GM19239 (cell line): ENCODE results near the gene SLC25A25.
A peak's percentile ranks its signal among the peaks of the same experiment; 100 is the strongest.
"Not testable (repeated sequence)": the region's sequence is repeated elsewhere in the genome, so short reads cannot be mapped to it uniquely, and the experiment has no call there.

Experiments
- DNase-seq: peaks from one replicate; pipeline ENCODE4 v3.0.0; 2011; ENCODE audit warnings: low spot score; ENCODE audit not compliant: insufficient read length
- FAIRE-seq: peaks from 2 replicates; lab custom pipeline; 2011; peaks lifted over from hg19 to GRCh38; lab: Jason Lieb, UNC

SLC25A25 gene

DNA sequence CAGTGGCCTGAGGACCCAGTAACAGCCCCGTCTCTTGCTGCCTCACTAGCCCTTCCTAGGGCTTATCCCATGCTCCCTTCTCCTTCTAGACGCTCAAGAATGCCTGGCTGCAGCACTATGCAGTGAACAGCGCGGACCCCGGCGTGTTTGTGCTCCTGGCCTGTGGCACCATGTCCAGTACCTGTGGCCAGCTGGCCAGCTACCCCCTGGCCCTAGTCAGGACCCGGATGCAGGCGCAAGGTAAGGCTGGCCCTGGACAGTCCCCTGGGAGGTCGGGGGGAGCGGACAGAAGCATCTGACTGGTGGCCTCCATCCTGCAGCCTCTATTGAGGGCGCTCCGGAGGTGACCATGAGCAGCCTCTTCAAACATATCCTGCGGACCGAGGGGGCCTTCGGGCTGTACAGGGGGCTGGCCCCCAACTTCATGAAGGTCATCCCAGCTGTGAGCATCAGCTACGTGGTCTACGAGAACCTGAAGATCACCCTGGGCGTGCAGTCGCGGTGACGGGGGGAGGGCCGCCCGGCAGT, 39.0 kb downstream of the SLC25A25 start:
- DNase-seq (no peak), FAIRE-seq (no peak)

DNA sequence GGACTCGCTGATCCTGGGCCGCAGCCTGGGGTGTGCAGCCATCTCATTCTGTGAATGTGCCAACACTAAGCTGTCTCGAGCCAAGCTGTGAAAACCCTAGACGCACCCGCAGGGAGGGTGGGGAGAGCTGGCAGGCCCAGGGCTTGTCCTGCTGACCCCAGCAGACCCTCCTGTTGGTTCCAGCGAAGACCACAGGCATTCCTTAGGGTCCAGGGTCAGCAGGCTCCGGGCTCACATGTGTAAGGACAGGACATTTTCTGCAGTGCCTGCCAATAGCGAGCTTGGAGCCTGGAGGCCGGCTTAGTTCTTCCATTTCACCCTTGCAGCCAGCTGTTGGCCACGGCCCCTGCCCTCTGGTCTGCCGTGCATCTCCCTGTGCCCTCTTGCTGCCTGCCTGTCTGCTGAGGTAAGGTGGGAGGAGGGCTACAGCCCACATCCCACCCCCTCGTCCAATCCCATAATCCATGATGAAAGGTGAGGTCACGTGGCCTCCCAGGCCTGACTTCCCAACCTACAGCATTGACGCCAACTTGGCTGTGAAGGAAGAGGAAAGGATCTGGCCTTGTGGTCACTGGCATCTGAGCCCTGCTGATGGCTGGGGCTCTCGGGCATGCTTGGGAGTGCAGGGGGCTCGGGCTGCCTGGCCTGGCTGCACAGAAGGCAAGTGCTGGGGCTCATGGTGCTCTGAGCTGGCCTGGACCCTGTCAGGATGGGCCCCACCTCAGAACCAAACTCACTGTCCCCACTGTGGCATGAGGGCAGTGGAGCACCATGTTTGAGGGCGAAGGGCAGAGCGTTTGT, 39.6 kb downstream of the SLC25A25 start:
- DNase-seq (no peak), FAIRE-seq (no peak)

DNA sequence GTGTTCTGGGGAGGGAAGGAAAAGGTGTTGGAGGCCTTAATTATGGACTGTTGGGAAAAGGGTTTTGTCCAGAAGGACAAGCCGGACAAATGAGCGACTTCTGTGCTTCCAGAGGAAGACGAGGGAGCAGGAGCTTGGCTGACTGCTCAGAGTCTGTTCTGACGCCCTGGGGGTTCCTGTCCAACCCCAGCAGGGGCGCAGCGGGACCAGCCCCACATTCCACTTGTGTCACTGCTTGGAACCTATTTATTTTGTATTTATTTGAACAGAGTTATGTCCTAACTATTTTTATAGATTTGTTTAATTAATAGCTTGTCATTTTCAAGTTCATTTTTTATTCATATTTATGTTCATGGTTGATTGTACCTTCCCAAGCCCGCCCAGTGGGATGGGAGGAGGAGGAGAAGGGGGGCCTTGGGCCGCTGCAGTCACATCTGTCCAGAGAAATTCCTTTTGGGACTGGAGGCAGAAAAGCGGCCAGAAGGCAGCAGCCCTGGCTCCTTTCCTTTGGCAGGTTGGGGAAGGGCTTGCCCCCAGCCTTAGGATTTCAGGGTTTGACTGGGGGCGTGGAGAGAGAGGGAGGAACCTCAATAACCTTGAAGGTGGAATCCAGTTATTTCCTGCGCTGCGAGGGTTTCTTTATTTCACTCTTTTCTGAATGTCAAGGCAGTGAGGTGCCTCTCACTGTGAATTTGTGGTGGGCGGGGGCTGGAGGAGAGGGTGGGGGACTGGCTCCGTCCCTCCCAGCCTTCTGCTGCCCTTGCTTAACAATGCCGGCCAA, 40.4 kb downstream of the SLC25A25 start:
- FAIRE-seq, result no peak
- DNase-seq, result no peak

DNA sequence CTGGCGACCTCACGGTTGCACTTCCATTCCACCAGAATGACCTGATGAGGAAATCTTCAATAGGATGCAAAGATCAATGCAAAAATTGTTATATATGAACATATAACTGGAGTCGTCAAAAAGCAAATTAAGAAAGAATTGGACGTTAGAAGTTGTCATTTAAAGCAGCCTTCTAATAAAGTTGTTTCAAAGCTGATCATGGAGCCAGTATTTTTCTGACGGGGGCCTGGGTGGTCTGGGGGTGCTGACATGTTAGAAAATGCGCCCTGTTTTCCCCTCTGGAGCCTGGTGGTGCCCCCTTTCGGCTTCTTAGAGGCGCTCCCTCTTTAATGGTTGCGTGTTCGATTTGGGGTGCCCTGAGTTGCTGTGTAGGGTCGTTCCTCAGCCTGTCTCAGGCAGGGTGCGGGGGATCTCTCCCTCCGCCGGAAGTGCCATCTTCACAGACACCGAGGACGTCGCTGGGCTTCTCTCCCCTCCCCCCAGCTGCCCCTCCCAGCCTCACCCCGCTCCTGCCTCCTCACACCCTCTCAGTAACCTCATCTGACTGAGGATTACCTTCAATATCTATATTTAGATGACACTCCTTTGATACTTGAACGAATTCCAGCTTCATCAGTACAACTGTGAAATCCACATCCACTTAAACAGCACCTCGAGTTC, 41.1 kb downstream of the SLC25A25 start:
- DNase-seq (no peak), FAIRE-seq (no peak)

DNA sequence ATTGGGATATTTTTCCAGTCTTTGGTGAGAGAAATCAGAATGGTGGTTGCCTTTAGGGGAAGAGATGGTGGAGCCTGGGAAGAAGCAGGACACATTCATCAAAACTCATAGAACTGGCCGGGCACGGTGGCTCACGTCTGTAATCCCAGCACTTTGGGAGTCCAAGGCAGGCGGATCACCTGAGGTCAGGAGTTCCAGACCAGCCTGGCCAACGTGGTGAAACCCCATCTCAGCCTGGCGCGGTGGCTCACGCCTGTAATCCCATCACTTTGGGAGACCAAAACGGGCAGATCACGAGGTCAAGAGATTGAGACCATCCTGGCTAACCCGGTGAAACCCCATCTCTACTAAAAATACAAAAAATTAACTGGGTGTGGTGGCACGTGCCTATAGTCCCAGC, 43.7 kb downstream of the SLC25A25 start:
- not testable (repeated sequence) for DNase-seq, FAIRE-seq

DNA sequence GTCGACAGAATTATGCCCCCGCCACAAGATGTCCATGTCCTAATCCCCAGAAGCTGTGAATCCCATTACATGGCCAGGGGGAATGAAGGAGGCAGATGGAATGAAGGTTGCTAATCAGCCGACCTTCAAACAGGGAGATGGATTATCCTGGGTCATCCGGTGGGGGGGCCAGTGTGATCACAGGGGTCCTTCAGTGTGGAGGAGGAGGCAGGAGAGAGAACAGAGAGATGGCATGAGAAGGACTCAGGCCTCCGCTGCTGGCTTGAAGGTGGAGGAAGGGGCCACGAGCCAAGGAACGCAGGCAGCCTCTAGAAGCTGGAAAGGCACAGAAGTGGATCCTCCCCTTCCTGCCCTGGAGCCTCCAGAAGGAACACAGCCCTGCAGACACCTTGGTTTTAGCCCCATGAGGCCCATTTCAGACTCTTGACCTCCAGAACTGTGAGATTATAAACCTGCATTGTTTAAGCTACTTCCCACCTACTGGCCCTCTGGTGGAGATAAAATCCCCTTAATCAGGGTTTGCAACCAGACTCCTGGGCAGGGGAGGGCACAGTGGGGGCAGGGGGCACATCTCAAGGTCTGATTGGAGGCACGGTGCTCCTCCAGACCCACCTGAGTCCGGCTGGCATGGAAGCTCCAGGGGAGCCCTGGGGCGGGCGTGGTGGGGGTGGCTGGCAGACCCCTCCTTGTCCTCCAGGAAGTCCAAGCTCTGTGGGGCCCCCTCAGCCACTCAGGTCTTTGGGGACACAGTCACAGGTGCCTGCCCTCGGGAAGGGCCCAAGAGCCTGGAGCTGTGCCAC, 45.7 kb downstream of the SLC25A25 start:
- no peak for FAIRE-seq
- DNase-seq, result no peak

DNA sequence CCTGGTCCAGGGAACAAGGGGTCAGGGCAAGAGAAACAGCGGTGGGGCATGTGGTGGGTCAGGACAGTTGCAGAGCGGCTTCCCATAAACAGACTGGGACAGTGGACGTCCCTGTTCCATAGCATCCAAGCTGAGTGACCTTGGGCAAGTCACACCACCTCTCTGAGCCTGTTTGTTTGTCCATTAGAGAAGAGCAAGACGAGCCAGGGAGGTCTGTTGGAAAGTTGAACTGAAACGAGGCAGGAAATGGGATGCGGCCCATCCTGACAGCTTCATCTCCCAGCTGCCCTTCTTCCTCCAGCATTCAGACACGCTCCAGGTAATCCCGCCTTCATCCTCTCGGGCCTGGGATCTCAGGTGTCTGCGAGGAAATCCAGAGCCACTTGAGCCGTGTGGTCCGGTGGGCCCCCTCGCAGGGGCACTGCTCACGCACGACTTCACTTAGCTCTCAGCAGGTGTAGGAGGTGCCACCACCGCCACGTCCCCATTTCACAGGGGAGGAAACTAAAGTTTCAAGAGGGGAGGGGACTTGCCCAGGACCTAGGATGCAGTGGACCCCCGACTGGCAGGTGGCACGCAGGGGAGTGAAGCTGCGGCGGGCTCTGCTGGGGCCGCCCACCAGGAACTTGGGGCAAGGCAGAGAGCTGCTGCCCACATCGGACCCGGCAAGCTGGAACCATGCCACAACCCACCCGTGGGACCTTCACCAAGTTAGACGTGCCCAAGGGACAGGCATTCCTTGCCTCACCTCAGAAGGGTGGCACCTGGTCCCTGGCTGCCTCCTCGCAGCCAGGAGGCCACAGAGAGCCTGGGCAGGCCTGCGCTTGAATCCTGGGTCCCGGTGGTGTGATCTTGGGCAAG, 46.5 kb downstream of the SLC25A25 start:
- no peak for DNase-seq
- no peak for FAIRE-seq

DNA sequence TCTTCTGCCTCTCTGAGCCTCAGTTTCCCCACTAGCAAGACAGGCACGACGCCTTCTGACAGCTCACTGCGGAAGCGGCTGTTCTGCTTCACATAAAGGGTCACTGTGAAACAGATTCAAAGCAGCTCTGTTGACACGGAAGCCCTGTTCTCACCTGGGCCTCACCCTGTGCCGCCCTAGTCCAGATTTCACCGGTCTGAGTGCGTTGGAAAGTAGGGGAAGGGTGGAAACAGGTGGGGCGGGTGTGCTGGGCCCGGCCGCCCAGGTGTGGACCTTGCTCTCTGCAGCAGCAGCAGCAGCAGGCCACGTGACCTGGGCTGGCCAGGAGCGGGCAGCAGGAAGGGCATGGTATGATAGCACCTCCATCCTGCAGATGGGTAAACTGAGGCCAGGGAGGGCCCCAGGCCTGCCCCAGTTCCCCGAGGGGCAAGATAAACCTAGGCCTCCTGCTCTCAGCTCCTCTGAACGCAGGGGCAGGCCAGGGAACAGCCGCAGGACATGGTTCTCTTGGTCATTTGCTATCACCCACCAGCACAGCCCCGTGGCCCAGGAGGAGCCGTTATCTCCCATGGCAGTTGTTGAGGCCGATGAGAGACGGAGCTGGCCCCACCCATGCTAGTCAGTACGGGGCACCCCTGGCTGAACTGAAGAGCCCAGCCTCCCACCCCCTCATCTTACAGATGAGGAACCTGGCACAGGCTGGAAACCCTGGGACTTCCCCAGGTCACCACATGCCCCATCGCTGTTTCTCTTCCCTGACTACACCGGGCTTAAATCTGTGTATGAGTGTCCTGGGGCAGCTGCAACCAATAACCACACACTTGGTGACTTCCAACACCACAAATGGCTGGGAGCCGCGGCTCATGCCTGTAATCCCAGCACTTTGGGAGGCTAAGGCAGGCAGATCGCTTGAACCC, 47.4 kb downstream of the SLC25A25 start:
- DNase-seq (no peak), FAIRE-seq (no peak)

DNA sequence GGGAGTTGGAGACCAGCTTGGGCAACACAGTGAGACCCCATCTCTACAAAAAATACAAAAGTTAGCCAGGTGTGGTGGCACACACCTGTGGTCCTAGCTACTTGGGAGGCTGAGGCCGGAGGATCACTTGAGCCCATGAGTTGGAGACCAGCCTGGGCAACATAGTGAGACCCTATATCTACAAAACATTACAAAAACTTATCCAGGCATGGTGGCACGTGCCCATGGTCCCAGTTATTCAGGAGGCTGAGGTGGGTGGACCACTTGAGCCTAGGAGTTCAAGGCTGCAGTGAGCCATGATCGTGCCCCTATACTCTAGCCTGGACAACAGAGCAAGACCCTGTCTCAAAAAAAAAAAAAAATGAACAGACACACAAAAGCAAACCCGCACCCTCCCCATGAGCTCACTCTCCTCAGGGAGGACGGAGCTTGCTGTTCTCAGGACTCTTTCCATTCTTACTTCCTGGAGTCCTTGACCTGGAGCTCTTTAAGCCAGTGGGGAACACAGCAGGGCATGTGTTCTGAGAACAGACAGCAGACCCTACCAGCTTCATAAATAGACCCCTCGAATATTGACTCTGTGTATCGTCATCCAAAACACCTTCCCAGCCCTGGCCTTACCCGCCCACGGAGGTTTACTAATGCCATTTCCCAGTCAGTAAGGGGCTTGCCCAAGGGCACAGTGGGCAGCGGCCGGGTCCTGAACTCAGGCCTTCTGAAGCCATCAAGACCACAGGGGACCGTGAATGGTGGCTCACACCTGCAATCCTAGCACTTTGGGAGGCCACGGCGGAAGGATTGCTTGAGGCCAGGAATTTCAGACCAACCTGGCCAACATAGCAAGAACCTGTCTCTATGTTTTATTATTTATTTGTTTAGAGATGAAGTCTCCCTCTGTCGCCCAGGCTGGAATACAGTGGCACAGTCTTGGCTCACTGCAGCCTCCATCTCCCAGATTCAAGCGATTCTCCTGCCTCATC, 48.4 kb downstream of the SLC25A25 start:
- FAIRE-seq (no peak), DNase-seq (no peak)

DNA sequence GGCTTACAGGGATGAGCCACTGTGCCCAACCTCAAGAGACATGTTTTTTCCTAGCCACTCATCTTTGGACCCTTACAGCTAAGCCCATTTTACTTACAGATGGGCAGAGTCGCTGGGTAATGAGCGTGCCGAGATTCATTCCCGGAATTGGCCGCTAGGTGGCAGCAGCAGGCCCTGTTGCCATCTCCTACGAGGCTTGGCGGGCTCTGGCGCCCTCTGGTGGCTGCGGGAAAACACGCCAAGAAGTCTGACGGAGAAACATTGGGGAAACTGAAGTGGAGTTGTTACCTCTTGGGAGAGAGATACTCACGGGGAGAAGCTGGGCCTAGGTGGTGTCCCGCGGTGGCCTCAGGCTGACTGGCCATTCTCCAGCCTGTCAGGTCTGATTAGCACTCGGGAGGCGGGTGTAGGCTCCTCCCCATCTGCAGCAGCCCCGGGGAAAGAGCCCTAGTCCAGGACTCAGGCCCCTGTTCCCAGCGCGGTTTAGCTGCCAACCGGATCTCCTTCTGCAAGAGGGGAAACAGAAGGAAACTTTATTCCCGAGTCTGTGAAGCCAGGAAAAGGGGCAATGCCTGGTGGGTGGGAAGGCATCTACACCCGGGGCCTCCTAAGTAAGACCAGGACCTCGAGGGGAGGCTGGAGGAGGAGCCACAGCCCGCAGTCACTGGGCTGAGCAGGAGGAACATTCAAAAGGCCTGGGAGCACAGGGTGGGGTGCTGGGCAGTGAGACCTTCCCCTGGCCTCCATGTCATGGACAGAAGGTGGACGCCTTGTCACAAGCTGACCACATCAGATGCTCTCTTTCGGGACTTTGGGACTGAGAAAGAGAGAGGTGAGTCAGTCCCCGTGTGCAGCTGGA, 49.8 kb downstream of the SLC25A25 start:
- DNase-seq (peak; percentile 94), FAIRE-seq (peak; percentile 95)

DNA sequence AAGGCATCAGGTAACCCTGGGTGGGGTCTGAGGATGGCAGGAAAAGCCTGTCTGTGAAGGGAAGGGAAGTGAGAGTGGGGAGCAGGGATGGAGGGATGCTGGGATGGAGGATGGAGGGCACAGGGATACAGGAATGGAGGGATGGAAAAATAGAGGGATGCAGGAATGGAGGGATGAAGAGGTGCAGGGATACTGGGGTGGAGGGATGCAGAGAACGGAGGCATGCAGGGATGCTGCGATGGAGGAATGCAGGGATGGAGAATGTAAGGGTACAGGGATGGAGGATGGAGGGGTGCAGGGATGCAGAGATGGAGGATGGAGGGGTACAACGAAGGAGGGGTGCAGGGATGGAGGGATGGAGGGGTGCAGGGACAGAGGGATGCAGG, 50.4 kb downstream of the SLC25A25 start:
- FAIRE-seq (no peak), DNase-seq (no peak)

DNA sequence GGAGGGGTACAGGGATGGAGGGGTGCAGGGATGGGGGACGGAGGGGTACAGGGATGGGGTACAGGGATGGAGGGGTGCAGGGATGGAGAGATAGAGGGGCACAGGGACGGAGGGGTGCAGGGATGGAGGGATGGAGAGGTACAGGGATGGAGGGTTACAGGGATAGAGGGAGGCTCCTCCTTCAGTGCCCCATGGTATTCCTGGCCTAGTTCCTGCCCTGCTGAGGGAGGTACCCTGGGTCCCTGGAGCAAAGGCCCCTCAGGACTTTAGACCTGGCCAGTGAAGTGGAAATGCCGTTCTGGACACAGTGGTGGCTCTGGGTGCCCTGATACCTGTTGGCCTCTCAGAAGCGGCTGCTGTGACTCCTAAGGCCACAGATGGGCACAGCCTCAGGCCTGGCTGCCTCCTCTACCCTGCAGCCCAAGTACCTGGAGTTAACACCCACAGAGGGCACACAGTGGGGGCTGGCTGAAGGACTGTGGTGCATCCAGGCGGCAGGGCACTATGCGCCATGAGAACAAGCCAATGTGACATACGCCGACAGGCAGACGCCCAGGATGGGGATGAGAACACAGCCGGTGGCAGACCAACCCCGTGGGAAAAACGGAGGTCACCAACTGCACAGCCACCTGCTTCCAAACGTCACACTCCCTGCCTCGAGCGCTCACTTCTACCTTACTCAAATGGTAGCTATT, 51.1 kb downstream of the SLC25A25 start:
- FAIRE-seq (no peak), DNase-seq (no peak)

DNA sequence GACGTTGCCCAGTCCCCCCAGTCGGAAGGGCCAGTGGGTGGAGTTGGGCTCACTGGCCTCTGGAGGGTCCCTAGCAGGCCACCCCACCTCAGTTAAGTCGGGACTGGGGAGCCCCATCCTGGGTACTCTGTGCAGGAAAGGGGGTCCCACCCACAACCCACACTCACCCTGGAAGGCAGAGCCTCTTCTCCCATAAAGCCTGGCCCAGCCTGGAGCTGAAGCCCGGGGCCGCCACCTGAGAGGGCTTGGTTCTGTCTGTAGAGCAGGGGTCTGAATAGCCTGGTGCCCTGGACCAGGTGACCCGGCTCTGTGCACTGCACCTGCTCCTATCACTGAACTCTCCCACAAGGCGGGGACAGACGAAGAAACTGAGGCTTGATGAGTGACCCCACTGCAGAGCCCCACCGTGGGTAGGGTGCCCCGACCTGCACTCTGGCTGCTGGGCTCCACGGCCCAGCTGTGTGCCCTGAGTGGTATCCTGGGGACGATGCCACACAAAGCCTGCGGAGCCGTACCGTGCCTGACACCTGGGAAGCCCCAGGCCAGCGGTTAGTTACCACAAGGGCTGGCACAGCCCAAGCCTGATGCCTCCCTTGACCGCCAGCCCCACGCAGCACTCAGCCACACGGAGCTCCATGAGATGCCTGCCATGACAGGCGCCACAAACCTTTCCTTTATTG, 52.2 kb downstream of the SLC25A25 start:
- DNase-seq (no peak), FAIRE-seq (no peak)

DNA sequence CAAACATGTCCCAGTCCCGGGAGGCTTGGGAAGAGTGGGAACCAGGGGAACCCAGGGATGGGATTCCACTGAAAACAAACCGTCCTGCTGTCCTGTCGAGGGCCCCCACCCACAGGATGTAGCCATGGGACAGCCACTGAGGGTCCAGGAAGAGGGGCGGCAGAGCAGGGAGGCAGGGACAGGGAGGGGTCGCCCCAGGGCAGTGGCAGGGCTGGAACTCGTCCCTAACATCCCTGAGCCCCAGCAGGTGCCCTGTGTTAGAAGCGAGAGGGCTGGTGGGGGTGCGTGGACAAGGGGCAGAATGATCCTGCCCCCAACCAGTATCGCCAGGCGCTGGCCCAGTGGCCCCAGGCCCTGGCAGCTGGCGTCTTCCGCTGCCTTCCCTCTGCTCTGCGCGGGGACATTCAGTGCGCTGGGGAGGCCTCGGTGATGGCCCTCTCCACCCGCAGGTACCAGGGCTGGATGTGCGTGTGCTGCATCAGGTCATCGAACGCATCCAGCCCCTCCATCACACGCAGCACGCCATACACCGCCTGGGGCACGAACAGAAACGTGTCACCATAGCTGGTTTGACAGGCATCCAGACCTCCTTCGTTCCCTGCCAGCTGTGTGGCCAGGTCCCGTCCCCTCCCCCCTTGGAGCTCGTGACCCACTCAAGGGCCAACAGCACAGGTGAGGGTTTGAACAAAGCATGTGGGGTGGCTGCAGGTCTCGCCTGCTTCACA, 52.9 kb downstream of the SLC25A25 start:
- FAIRE-seq, result no peak
- DNase-seq, result no peak
